PC-9 (cell line): ENCODE measurements around the gene PGC. TPM values are rescaled to one million over a fixed set of nuclear protein-coding genes. Genes with fewer than 3 reads are reported as not detected.
"Not testable (repeated sequence)": the region's sequence is repeated elsewhere in the genome, so short reads cannot be mapped to it uniquely, and the experiment has no call there.

Source experiments
- BruUV-seq: library from RNA; stranded (reverse); fragments of 400-500 nt; replicated peaks from 2 replicates; lab custom pipeline; 2021; lab: Mats Ljungman, UMichigan
- CTCF ChIA-PET: fragments of 300-600 bp; sonication (Branson Sonifier 250); formaldehyde crosslinking; loops from one replicate; lab custom pipeline; 2022; ENCODE audit warnings: antibody characterized with exemption; lab: Charles Lee
- POLR2A ChIA-PET: fragments of 300-600 bp; sonication (Branson Sonifier 250); formaldehyde crosslinking; loops from one replicate; lab custom pipeline; 2022; ENCODE audit warnings: antibody characterized with exemption; ENCODE audit not compliant: unreplicated experiment; lab: Charles Lee
- DNase-seq, 2 experiments: peaks; one replicate each; pipeline versions ENCODE4 v3.0.0 to v3.0.0-alpha.2; 2015 to 2022; ENCODE audit warnings: mixed read lengths in 1 of 2
- H2AFZ ChIP-seq: fragments of 200-600 bp; sonication (generic); 2 replicates; pipeline ENCODE4 v1.8.1; 2017; ENCODE audit warnings: antibody characterized with exemption
- H3F3A ChIP-seq: fragments of 200-600 bp; sonication (generic); 2 replicates; pipeline ENCODE4 v1.8.1; 2017; ENCODE audit warnings: antibody characterized with exemption, mild to moderate bottlenecking, low read depth; ENCODE audit not compliant: insufficient read depth
- H3K27ac ChIP-seq: fragments of 200-600 bp; sonication (generic); 2 replicates; pipeline ENCODE4 v1.6.1; 2016; ENCODE audit warnings: mixed run types
- H3K27me3 ChIP-seq: fragments of 200-600 bp; sonication (generic); 2 replicates; pipeline ENCODE4 v1.6.1; 2016; ENCODE audit warnings: low read depth, mixed run types; ENCODE audit not compliant: insufficient read depth
- H3K36me3 ChIP-seq: fragments of 200-600 bp; sonication (generic); 2 replicates; pipeline ENCODE4 v1.6.1; 2016; ENCODE audit warnings: low read depth, mixed run types
- H3K4me1 ChIP-seq: fragments of 200-600 bp; sonication (generic); replicated peaks from 2 replicates; pipeline ENCODE4 v1.6.1; 2016; ENCODE audit warnings: mixed run types; ENCODE audit not compliant: insufficient read depth
- H3K4me2 ChIP-seq: fragments of 200-600 bp; sonication (generic); 2 replicates; pipeline ENCODE4 v1.6.1; 2017; ENCODE audit warnings: mixed run types
- H3K4me3 ChIP-seq: fragments of 200-600 bp; sonication (generic); 2 replicates; pipeline ENCODE4 v1.6.1; 2016; ENCODE audit warnings: mixed run types
- H3K79me2 ChIP-seq: fragments of 200-600 bp; sonication (generic); 2 replicates; pipeline ENCODE4 v1.6.1; 2017; ENCODE audit warnings: low read depth, mixed run types
- H3K9me2 ChIP-seq: fragments of 200-600 bp; sonication (generic); 2 replicates; pipeline ENCODE4 v1.8.1; 2017; ENCODE audit warnings: mild to moderate bottlenecking; ENCODE audit not compliant: insufficient read depth
- H3K9me3 ChIP-seq: fragments of 200-600 bp; sonication (generic); 2 replicates; pipeline ENCODE4 v1.8.1; 2016; ENCODE audit warnings: low read depth; ENCODE audit not compliant: insufficient read depth
- H4K20me1 ChIP-seq: fragments of 200-600 bp; sonication (generic); 2 replicates; pipeline ENCODE4 v1.8.1; 2017; ENCODE audit not compliant: insufficient read depth
- EZH2 ChIP-seq: fragments of 200-600 bp; sonication (generic); IDR thresholded peaks from 2 replicates; pipeline ENCODE4 v1.8.0; 2017; ENCODE audit warnings: antibody characterized with exemption, low read depth
- intact Hi-C: fragments of 100-400 bp; cut with micrococcal nuclease; formaldehyde crosslinking; loops from one replicate; pipeline ENCODE4 v1.10.0; 2022; ENCODE audit not compliant: unreplicated experiment
- total RNA-seq: library from RNA; stranded (reverse); gene quantifications from 2 replicates; pipeline ENCODE4 v1.2.3, GENCODE V29; 2021
- TF ChIP-seq, protein P1 (sequence below): fragments of 200-600 bp; sonication (generic); conservative IDR thresholded peaks from 2 replicates; pipeline ENCODE4 v1.6.1; 2017; ENCODE audit warnings: mixed run types, antibody characterized with exemption, mild to moderate bottlenecking, moderate library complexity

PGC gene
- total RNA-seq, 1 experiment from 2014 or later: not detected

DNA sequence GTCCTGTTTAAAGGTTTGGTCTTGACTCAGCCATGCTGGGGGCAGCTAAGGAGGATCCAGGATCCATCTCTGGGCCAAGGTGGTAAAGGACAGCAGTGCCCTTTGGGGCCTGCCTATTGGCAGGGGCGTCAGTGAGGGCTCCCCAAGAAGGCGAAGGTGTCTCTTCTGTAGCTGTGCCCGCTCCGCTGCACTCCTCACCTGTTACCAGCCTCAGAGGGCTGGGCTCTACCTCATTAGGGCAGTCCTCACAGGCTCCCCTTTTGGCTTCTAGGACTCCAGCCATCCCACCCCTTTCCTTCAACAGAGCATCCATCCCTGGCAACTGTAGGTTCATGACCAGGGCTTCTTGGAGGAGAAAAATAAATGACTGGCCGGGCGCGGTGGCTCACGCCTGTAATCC is 22.2 kb upstream of the PGC start:
- Histone ChIP-seq H2AFZ (no peak overlapping the region), H3K4me3 (no peak overlapping the region), H3K9me3 (no peaks in the 10 kb centered on the region), H3K27ac (no peak overlapping the region), H3F3A (peaks cover 14% of the 10 kb centered on the region; the same call in 1 of the 2 replicates), H3K9me2 (no peaks in the 10 kb centered on the region), H3K4me1 (peaks cover 27% of the 10 kb centered on the region), H3K36me3 (no peaks in the 10 kb centered on the region), H4K20me1 (no peaks in the 10 kb centered on the region), H3K4me2 (no peak overlapping the region), H3K79me2 (no peaks in the 10 kb centered on the region), H3K27me3 (no peaks in the 10 kb centered on the region)
- no TSS peak for BruUV-seq
- TF ChIP-seq EZH2: no peak
- TF ChIP-seq, protein P1, sequence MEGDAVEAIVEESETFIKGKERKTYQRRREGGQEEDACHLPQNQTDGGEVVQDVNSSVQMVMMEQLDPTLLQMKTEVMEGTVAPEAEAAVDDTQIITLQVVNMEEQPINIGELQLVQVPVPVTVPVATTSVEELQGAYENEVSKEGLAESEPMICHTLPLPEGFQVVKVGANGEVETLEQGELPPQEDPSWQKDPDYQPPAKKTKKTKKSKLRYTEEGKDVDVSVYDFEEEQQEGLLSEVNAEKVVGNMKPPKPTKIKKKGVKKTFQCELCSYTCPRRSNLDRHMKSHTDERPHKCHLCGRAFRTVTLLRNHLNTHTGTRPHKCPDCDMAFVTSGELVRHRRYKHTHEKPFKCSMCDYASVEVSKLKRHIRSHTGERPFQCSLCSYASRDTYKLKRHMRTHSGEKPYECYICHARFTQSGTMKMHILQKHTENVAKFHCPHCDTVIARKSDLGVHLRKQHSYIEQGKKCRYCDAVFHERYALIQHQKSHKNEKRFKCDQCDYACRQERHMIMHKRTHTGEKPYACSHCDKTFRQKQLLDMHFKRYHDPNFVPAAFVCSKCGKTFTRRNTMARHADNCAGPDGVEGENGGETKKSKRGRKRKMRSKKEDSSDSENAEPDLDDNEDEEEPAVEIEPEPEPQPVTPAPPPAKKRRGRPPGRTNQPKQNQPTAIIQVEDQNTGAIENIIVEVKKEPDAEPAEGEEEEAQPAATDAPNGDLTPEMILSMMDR: no peak
- ChIA-PET POLR2A (interaction anchor here (0.5 to 0.7 kb wide), 3 partner anchors 8 to 56 kb away, joined by 3 to 4 read pairs (median 3); no protein-coding TSS in a partner anchor), CTCF (no interaction called here)
- DNase-seq: no peak
- intact Hi-C loops: no loop called here

DNA sequence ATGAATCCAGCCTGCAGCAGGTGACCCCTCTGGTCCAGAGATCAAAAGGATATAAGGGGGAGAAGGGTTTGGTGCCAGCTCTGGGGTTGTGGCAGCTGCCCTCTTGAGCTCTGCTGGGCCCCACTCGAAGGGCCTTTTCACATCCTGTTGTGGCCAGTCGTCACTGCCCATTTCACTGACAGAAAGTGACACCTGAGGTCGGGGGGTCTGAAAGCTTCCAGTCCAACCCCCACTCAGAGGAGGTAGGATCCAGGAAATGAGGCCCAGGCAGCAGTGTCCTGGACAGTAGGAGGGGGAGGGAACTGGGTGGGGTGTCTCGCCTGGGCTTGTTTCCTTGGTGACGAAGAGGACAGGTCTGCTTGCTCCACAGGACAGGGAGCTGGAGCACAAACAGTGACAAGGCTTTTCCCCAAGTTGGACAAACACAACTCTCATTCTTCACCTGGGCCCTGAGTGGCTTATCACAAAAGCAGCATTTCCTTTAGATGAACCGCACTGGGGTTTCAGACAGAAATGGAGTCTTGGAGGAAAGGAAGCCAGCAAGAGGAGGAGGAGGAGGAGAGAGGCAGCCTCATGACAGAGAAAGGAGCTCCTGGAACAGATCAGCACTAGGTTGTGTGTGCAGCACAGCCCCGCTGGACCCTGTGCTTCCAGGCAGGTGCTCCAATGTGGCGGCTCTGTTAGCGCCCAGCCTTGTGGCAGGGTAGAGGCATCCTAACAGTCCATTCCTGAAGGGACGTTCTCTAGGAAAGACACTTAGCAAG is 21.5 kb upstream of the PGC start:
- H3K79me2 ChIP-seq: no peaks in the 10 kb centered on the region
- H3F3A ChIP-seq: peaks cover 14% of the 10 kb centered on the region; the same call in 1 of the 2 replicates
- no peak overlapping the region for H3K4me3 ChIP-seq
- no peak overlapping the region for H3K4me2 ChIP-seq
- DNase-seq: no peak
- H4K20me1 ChIP-seq: no peaks in the 10 kb centered on the region
- H3K27ac ChIP-seq: no peak overlapping the region
- BruUV-seq: no TSS peak
- H3K4me1 ChIP-seq: peaks cover 27% of the 10 kb centered on the region
- no peaks in the 10 kb centered on the region for H3K27me3 ChIP-seq
- H2AFZ ChIP-seq: no peak overlapping the region
- no peaks in the 10 kb centered on the region for H3K9me3 ChIP-seq
- H3K36me3 ChIP-seq: no peaks in the 10 kb centered on the region
- intact Hi-C loops: no loop called here
- H3K9me2 ChIP-seq: no peaks in the 10 kb centered on the region
- TF ChIP-seq, protein P1: no peak
- no peak for TF ChIP-seq EZH2
- ChIA-PET CTCF (no interaction called here), POLR2A (interaction anchor here (0.5 to 0.7 kb wide), 4 partner anchors 7 to 374 kb away, joined by 3 to 4 read pairs (median 3); partner anchors contain the start of gene C6orf132)

DNA sequence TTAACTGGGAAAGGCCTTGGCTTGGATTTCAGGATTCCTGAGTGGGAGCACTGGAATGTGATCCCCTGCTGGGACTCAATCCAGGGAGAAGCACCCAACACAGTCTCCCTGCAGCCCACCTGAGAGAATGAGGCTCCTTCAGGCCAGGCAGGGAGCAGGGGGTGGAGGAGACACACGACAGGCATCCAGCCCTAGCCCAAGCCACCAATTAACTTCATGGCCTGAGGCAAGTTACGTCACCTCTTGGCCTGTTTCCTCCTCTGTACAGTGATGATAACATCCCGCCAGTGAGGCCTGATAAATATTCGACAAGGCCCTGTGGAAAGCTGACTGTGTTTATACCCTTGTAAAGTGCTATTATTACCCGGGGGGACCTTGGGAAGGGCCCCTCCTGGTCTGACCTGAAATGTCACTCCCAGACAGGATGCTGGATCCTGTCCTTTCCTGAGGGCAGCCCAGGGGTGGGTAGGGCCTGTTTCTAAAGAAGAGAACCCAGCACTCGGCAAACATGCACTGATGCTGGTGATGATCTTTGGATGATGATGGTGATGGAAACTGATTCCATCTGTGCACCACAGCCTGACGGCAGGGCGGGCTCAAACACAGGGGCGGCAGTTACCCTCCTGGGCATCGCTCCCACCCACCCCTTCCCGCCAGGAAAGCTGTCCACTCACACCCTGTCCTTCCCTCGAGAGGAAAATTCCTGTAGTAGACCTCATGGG is 20.1 kb upstream of the PGC start:
- Histone ChIP-seq H3K4me2 (peak overlapping the region; percentile 40), H4K20me1 (no peaks in the 10 kb centered on the region), H3F3A (peaks cover 14% of the 10 kb centered on the region; the same call in 1 of the 2 replicates), H3K27me3 (no peaks in the 10 kb centered on the region), H3K4me3 (no peak overlapping the region), H3K79me2 (no peaks in the 10 kb centered on the region), H3K9me2 (no peaks in the 10 kb centered on the region), H3K27ac (no peak overlapping the region), H3K4me1 (peaks cover 27% of the 10 kb centered on the region), H2AFZ (no peak overlapping the region), H3K9me3 (no peaks in the 10 kb centered on the region), H3K36me3 (no peaks in the 10 kb centered on the region)
- no peak for TF ChIP-seq EZH2
- BruUV-seq: no TSS peak
- DNase-seq: peak; percentile 79 to 86
- CTCF ChIA-PET: no interaction called here
- intact Hi-C loops: no loop called here
- POLR2A ChIA-PET: no interaction called here

DNA sequence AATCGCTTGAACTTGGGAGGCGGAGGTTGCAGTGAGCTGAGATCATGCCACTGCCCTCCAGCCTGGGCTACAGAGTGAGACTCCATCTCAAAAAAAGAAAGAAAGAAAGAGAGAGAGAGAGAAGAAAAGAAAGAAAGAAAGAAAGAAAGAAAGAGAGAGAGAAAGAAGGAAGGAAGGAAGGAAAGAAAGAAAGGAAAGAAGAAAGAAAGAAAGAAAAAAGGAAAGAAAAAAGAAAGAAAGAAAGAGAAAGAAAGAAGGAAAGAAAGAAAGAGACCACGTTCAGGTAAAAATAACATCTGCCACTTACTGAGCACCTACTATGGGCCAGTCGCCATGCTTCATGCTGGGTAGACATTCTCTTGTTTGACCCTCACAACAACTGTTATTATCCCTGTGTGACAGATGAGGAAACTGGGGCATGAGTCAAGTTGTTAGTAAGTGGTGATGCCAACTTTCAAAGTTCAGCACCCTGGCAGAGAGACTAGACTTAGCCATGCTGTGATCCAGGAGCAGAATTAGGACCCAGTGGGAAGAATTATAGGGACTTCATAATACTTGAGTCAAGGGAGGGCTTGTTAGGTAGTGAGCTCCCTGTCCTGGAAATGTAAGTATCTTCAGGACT is 19.0 kb upstream of the PGC start:
- H3K79me2 ChIP-seq, H3K27ac ChIP-seq, CTCF ChIA-PET, H3K27me3 ChIP-seq, H3K4me3 ChIP-seq, intact Hi-C loops, H3K9me3 ChIP-seq, H3K36me3 ChIP-seq, POLR2A ChIA-PET, BruUV-seq, H2AFZ ChIP-seq, H3K9me2 ChIP-seq, H4K20me1 ChIP-seq: not testable (repeated sequence)
- H3K4me2 ChIP-seq: peak overlapping the region; percentile 40; the same call in 1 of the 2 replicates
- H3F3A ChIP-seq: peaks cover 14% of the 10 kb centered on the region; the same call in 1 of the 2 replicates
- H3K4me1 ChIP-seq: peaks cover 27% of the 10 kb centered on the region
- DNase-seq: peak in 1 of 2 experiments; percentile 50
